Measurements from ENCODE around the gene FMOD.

- TF ChIP-seq CTCF (conservative IDR thresholded peaks at IDR 0.05; ENCODE audit: low read length) (no peak), EZH2phosphoT487 (IDR thresholded peaks at IDR 0.05; ENCODE audit: borderline replicate concordance) (no peak)
Measured at GRCh38 chr1:203380420-203381150, 29.7 kb upstream of the FMOD start.

Measured in Loucy (cell line).